Limb (tissue), 2 donors: ENCODE data around the gene DYNLT4.

ENCODE experiments used
- DNase-seq, 2 donors: peaks; one replicate each; pipeline ENCODE4 v3.0.0-alpha.2; 2016; ENCODE audit errors: extremely low spot score in 2 of 2

Gene DYNLT4

GRCh38 chr1:44759077-44759476, 48.1 kb downstream of the DYNLT4 start:
- DNase-seq = no peak

GRCh38 chr1:44757420-44757819, 49.7 kb downstream of the DYNLT4 start:
- DNase-seq = no peak
